ENCODE results near the gene NEGR1. TPM values are rescaled to one million over a fixed set of nuclear protein-coding genes. Genes with fewer than 3 reads are reported as not detected.

The NEGR1 gene
- total and polyA plus RNA-seq, 2 donors (not counting 3 experiments of a cell fraction or from before 2014, with no cell fraction given): 6.8 to 21.8 TPM

DNA sequence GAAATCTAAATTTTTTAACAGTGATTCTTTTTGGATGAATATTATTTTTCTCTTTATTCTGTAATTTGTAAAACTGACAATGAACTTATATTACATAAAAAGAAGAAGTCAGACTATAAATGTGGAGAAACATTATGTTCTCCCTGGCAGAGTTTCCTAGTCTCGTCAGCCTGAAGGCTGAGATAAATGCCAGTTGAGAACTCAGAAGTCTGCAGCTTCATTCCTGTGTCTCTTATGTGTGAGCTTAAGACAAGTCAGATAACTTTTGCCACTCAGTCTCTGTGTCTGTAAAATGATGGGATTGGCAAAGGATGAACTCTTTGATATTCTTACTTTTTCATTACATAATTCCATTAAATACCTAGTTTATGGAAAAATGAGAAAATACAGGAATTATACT, 632.7 kb downstream of the NEGR1 start:
- Histone ChIP-seq H3K27ac (ENCODE audit: insufficient read depth, low read depth, low read length) (no peak overlapping the region), H3K4me3 (replicated peaks in 1 of 3; ENCODE audit: insufficient read depth in 1 of 3, low read depth in 1 of 3, low read length in 3 of 3) (no peak overlapping the region), H4K20me1 (replicated peaks; ENCODE audit: control insufficient read depth, extremely low read depth, insufficient read depth, low read length) (no peaks in the 10 kb centered on the region), H3K4me2 (ENCODE audit: insufficient read depth, low read length) (no peak overlapping the region), H3K27me3 (ENCODE audit: control insufficient read depth in 2 of 2, insufficient read depth in 2 of 2, low read length in 2 of 2) (no peaks in the 10 kb centered on the region), H3K79me2 (ENCODE audit: control insufficient read depth, insufficient read depth, low read length) (no peaks in the 10 kb centered on the region), H3K9ac (replicated peaks; ENCODE audit: extremely low read depth, insufficient read depth, low read length) (no peak overlapping the region), H3K36me3 (ENCODE audit: control insufficient read depth in 2 of 2, extremely low read depth in 1 of 2, insufficient read depth in 2 of 2, low read length in 2 of 2) (no peaks in the 10 kb centered on the region), H2AFZ (ENCODE audit: low read depth, low read length) (no peak overlapping the region), H3K4me1 (ENCODE audit: control insufficient read depth, extremely low read depth, insufficient read depth, low read length) (no peaks in the 10 kb centered on the region), H3K9me1 (replicated peaks; ENCODE audit: control insufficient read depth, extremely low read depth, insufficient read depth, low read length) (no peaks in the 10 kb centered on the region), H3K9me3 (replicated peaks; ENCODE audit: control insufficient read depth, insufficient read depth, low read length) (no peaks in the 10 kb centered on the region)
- ChIA-PET CTCF (interaction anchor here (2.4 kb wide), 1 partner anchor 8 kb away, joined by 9 read pairs; no protein-coding TSS in a partner anchor), POLR2A (no interaction called here)
- dilution Hi-C loops (cut with MboI; ENCODE audit: extremely low pct_ligation_motif_present, low sequenced_read_pairs) (no loop called here), intact Hi-C loops (cut with micrococcal nuclease) (no loop called here)
- BruUV-seq (replicated peaks): no TSS peak
- TF ChIP-seq MYC (IDR thresholded peaks at IDR 0.05; ENCODE audit: low read depth, low read length) (no peak), EZH2 (IDR thresholded peaks at IDR 0.05; ENCODE audit: borderline replicate concordance, low read depth, low read length, severe bottlenecking) (no peak), GATA2 (IDR thresholded peaks at IDR 0.05; ENCODE audit: insufficient read depth, insufficient read length, low read depth, low read length) (no peak), JUN (IDR thresholded peaks at IDR 0.05; ENCODE audit: borderline replicate concordance, insufficient read depth, insufficient read length, low read depth) (no peak), FOS (IDR thresholded peaks at IDR 0.05; ENCODE audit: borderline replicate concordance, insufficient read depth, low read length) (no peak), POLR2A (IDR thresholded peaks at IDR 0.05; ENCODE audit: low read depth, low read length) (no peak), POLR2AphosphoS5 (IDR thresholded peaks at IDR 0.05; ENCODE audit: insufficient read depth, low read depth, low read length) (no peak)
- TF ChIP-seq, protein P1, sequence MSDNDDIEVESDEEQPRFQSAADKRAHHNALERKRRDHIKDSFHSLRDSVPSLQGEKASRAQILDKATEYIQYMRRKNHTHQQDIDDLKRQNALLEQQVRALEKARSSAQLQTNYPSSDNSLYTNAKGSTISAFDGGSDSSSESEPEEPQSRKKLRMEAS (IDR thresholded peaks at IDR 0.05; ENCODE audit: insufficient read depth, insufficient read length): no peak
- TF ChIP-seq, protein P2, sequence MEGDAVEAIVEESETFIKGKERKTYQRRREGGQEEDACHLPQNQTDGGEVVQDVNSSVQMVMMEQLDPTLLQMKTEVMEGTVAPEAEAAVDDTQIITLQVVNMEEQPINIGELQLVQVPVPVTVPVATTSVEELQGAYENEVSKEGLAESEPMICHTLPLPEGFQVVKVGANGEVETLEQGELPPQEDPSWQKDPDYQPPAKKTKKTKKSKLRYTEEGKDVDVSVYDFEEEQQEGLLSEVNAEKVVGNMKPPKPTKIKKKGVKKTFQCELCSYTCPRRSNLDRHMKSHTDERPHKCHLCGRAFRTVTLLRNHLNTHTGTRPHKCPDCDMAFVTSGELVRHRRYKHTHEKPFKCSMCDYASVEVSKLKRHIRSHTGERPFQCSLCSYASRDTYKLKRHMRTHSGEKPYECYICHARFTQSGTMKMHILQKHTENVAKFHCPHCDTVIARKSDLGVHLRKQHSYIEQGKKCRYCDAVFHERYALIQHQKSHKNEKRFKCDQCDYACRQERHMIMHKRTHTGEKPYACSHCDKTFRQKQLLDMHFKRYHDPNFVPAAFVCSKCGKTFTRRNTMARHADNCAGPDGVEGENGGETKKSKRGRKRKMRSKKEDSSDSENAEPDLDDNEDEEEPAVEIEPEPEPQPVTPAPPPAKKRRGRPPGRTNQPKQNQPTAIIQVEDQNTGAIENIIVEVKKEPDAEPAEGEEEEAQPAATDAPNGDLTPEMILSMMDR (IDR thresholded peaks at IDR 0.05; ENCODE audit: extremely low read depth in 1 of 2, insufficient read depth in 1 of 2, low read depth in 1 of 2, low read length in 2 of 2): no peak
- FAIRE-seq (no peak), DNase-seq (ENCODE audit: low read depth, low spot score) (no peak)
